ENCODE results near the gene PCDHGC5. TPM values are rescaled to one million over a fixed set of nuclear protein-coding genes. Genes with fewer than 3 reads are reported as not detected.

PCDHGC5 gene
- total and polyA plus RNA-seq, 2 donors (not counting 3 experiments of a cell fraction or from before 2014, with no cell fraction given) = 0.21 to 1.2 TPM

DNA sequence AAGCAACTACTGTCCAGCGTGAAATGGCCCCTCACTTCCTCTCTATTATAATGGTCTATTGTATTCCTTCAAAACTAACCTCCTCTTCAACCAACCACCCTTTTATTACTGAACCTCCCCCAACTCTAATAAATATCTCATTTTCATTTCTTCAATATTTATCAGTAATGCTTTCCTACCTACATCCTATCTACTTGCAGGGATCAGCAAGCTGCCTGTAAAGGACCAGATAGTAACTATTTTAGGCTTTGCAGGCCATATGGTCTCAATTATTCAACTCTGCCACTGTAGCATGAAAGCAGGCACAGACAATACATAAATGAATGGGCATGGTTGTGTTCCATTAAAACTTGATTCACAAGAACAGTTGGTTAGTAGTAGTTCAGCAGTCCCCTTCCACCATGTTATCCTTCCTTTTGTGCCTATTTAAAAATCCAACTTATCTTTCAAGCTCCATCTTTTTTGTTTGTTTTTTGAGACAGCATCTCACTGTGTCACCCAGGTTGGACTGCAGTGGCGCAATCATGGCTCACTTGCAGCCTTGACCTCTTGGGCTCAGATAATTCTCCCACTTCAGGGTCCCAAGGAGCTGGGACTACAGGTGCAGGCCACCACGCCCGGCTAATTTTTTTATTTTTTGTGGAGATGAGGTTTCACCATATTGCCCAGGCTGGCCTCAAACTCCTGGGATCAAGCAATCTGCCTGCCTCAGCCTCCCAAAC lies 45.8 kb downstream of the PCDHGC5 start:
- no TSS peak for BruUV-seq (replicated peaks)
- TF ChIP-seq POLR2A (IDR thresholded peaks at IDR 0.05; ENCODE audit: low read depth, low read length) (no peak), POLR2AphosphoS5 (IDR thresholded peaks at IDR 0.05; ENCODE audit: insufficient read depth, low read depth, low read length) (no peak), MYC (IDR thresholded peaks at IDR 0.05; ENCODE audit: low read depth, low read length) (no peak), JUN (IDR thresholded peaks at IDR 0.05; ENCODE audit: borderline replicate concordance, insufficient read depth, insufficient read length, low read depth) (no peak), FOS (IDR thresholded peaks at IDR 0.05; ENCODE audit: borderline replicate concordance, insufficient read depth, low read length) (no peak), EZH2 (IDR thresholded peaks at IDR 0.05; ENCODE audit: borderline replicate concordance, low read depth, low read length, severe bottlenecking) (no peak)
- TF ChIP-seq, protein P1, sequence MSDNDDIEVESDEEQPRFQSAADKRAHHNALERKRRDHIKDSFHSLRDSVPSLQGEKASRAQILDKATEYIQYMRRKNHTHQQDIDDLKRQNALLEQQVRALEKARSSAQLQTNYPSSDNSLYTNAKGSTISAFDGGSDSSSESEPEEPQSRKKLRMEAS (IDR thresholded peaks at IDR 0.05; ENCODE audit: insufficient read depth, insufficient read length) = no peak
- H3K27me3 ChIP-seq (ENCODE audit: control insufficient read depth in 2 of 2, insufficient read depth in 2 of 2, low read length in 2 of 2) = no peaks in the 10 kb centered on the region
- FAIRE-seq = peak; percentile 24
- H3K4me1 ChIP-seq (ENCODE audit: control insufficient read depth, extremely low read depth, insufficient read depth, low read length) = peaks cover 5% of the 10 kb centered on the region
- no peaks in the 10 kb centered on the region for H3K36me3 ChIP-seq (ENCODE audit: control insufficient read depth in 2 of 2, extremely low read depth in 1 of 2, insufficient read depth in 2 of 2, low read length in 2 of 2)
- H3K4me2 ChIP-seq (ENCODE audit: insufficient read depth, low read length) = no peak overlapping the region
- no peak overlapping the region for H2AFZ ChIP-seq (ENCODE audit: low read depth, low read length)
- dilution Hi-C loops (cut with MboI; ENCODE audit: extremely low pct_ligation_motif_present, low sequenced_read_pairs) (no loop called here), intact Hi-C loops (cut with micrococcal nuclease) (no loop called here)
- no peaks in the 10 kb centered on the region for H3K9me3 ChIP-seq (replicated peaks; ENCODE audit: control insufficient read depth, insufficient read depth, low read length)
- no peak overlapping the region for H3K9ac ChIP-seq (replicated peaks; ENCODE audit: extremely low read depth, insufficient read depth, low read length)
- H3K79me2 ChIP-seq (ENCODE audit: control insufficient read depth, insufficient read depth, low read length) = no peaks in the 10 kb centered on the region
- POLR2A ChIA-PET = no interaction called here
- CTCF ChIA-PET = interaction anchor here (0.8 to 3.4 kb wide), 6 partner anchors 10 to 122 kb away, joined by 3 to 17 read pairs (median 7); partner anchors contain the start of genes PCDHGA10, PCDHGA11 and PCDHGA12
- no peak overlapping the region for H3K4me3 ChIP-seq (replicated peaks in 1 of 3; ENCODE audit: insufficient read depth in 1 of 3, low read depth in 1 of 3, low read length in 3 of 3)
- H3K9me1 ChIP-seq (replicated peaks; ENCODE audit: control insufficient read depth, extremely low read depth, insufficient read depth, low read length) = no peaks in the 10 kb centered on the region
- H3K27ac ChIP-seq (ENCODE audit: insufficient read depth, low read depth, low read length) = no peak overlapping the region
- DNase-seq (ENCODE audit: low read depth, low spot score) = no peak
- no peaks in the 10 kb centered on the region for H4K20me1 ChIP-seq (replicated peaks; ENCODE audit: control insufficient read depth, extremely low read depth, insufficient read depth, low read length)

Other genes with a start within 250 kb of the PCDHGC5 start
- 0.55 and 0.69 TPM in 2 replicates for gene PCDHB15, start 243.7 kb upstream of the PCDHGC5 start, total RNA-seq
- gene PCDHB15, start 243.7 kb upstream of the PCDHGC5 start, polyA plus RNA-seq = 0.51 and 0.55 TPM in 2 replicates
- 0.39 and 0.46 TPM in 2 replicates for gene SLC25A2, start 185.0 kb upstream of the PCDHGC5 start, total RNA-seq
- gene SLC25A2, start 185.0 kb upstream of the PCDHGC5 start, polyA plus RNA-seq = not detected in 2 replicates
- gene TAF7, start 168.3 kb upstream of the PCDHGC5 start, total RNA-seq = 55.0 and 62.0 TPM in 2 replicates
- 14.2 and 21.8 TPM in 2 replicates for gene TAF7, start 168.3 kb upstream of the PCDHGC5 start, polyA plus RNA-seq
- gene PCDHGA1, start 158.6 kb upstream of the PCDHGC5 start, total RNA-seq = 0.22 and 0.30 TPM in 2 replicates
- 0.44 and 0.45 TPM in 2 replicates for gene PCDHGA1, start 158.6 kb upstream of the PCDHGC5 start, polyA plus RNA-seq
- 0.58 and 1.2 TPM in 2 replicates for gene PCDHGA2, start 150.3 kb upstream of the PCDHGC5 start, total RNA-seq
- gene PCDHGA2, start 150.3 kb upstream of the PCDHGC5 start, polyA plus RNA-seq = 1.9 and 2.0 TPM in 2 replicates
- gene PCDHGA3, start 145.3 kb upstream of the PCDHGC5 start, total RNA-seq = 1.1 and 1.2 TPM in 2 replicates
- 0.88 and 1.2 TPM in 2 replicates for gene PCDHGA3, start 145.3 kb upstream of the PCDHGC5 start, polyA plus RNA-seq
- gene PCDHGB1, start 139.0 kb upstream of the PCDHGC5 start, total RNA-seq = 0.58 and 0.62 TPM in 2 replicates
- 0.39 and 0.48 TPM in 2 replicates for gene PCDHGB1, start 139.0 kb upstream of the PCDHGC5 start, polyA plus RNA-seq
- gene PCDHGA4, start 134.1 kb upstream of the PCDHGC5 start, total RNA-seq = 3.0 TPM in 2 replicates
- gene PCDHGA4, start 134.1 kb upstream of the PCDHGC5 start, polyA plus RNA-seq = 2.4 and 2.6 TPM in 2 replicates
- 1.9 and 2.9 TPM in 2 replicates for gene PCDHGB2, start 129.1 kb upstream of the PCDHGC5 start, total RNA-seq
- 1.1 TPM in 2 replicates for gene PCDHGB2, start 129.1 kb upstream of the PCDHGC5 start, polyA plus RNA-seq
- gene PCDHGA5, start 124.9 kb upstream of the PCDHGC5 start, total RNA-seq = 0.78 and 0.93 TPM in 2 replicates
- 0.36 and 0.51 TPM in 2 replicates for gene PCDHGA5, start 124.9 kb upstream of the PCDHGC5 start, polyA plus RNA-seq
- 1.7 and 2.0 TPM in 2 replicates for gene PCDHGB3, start 118.8 kb upstream of the PCDHGC5 start, total RNA-seq
- 1.4 and 1.8 TPM in 2 replicates for gene PCDHGB3, start 118.8 kb upstream of the PCDHGC5 start, polyA plus RNA-seq
- 2.7 and 2.9 TPM in 2 replicates for gene PCDHGA6, start 115.2 kb upstream of the PCDHGC5 start, total RNA-seq
- gene PCDHGA6, start 115.2 kb upstream of the PCDHGC5 start, polyA plus RNA-seq = 2.6 and 2.7 TPM in 2 replicates
- gene PCDHGA7, start 106.3 kb upstream of the PCDHGC5 start, total RNA-seq = 1.5 and 1.8 TPM in 2 replicates
- gene PCDHGA7, start 106.3 kb upstream of the PCDHGC5 start, polyA plus RNA-seq = 0.68 and 0.84 TPM in 2 replicates
- 4.4 and 6.5 TPM in 2 replicates for gene PCDHGB4, start 101.4 kb upstream of the PCDHGC5 start, total RNA-seq
- 6.9 and 8.1 TPM in 2 replicates for gene PCDHGB4, start 101.4 kb upstream of the PCDHGC5 start, polyA plus RNA-seq
- 0.53 and 0.95 TPM in 2 replicates for gene PCDHGA8, start 96.4 kb upstream of the PCDHGC5 start, total RNA-seq
- gene PCDHGA8, start 96.4 kb upstream of the PCDHGC5 start, polyA plus RNA-seq = 0.43 and 0.44 TPM in 2 replicates
- 11.4 and 14.4 TPM in 2 replicates for gene PCDHGB5, start 91.1 kb upstream of the PCDHGC5 start, total RNA-seq
- gene PCDHGB5, start 91.1 kb upstream of the PCDHGC5 start, polyA plus RNA-seq = 7.9 and 10.1 TPM in 2 replicates
- 3.5 and 3.9 TPM in 2 replicates for gene PCDHGA9, start 86.3 kb upstream of the PCDHGC5 start, total RNA-seq
- 1.1 and 1.2 TPM in 2 replicates for gene PCDHGA9, start 86.3 kb upstream of the PCDHGC5 start, polyA plus RNA-seq
- 4.8 and 4.9 TPM in 2 replicates for gene PCDHGB6, start 81.1 kb upstream of the PCDHGC5 start, total RNA-seq
- gene PCDHGB6, start 81.1 kb upstream of the PCDHGC5 start, polyA plus RNA-seq = 2.2 and 2.3 TPM in 2 replicates
- 4.4 and 5.8 TPM in 2 replicates for gene PCDHGA10, start 76.1 kb upstream of the PCDHGC5 start, total RNA-seq
- 3.6 and 3.7 TPM in 2 replicates for gene PCDHGA10, start 76.1 kb upstream of the PCDHGC5 start, polyA plus RNA-seq
- 12.6 and 13.0 TPM in 2 replicates for gene PCDHGB7, start 71.4 kb upstream of the PCDHGC5 start, total RNA-seq
- 6.5 and 6.9 TPM in 2 replicates for gene PCDHGB7, start 71.4 kb upstream of the PCDHGC5 start, polyA plus RNA-seq
- 10.3 and 11.5 TPM in 2 replicates for gene PCDHGA11, start 68.0 kb upstream of the PCDHGC5 start, total RNA-seq
- gene PCDHGA11, start 68.0 kb upstream of the PCDHGC5 start, polyA plus RNA-seq = 8.0 and 8.1 TPM in 2 replicates
- 7.6 and 9.9 TPM in 2 replicates for gene PCDHGA12, start 58.6 kb upstream of the PCDHGC5 start, total RNA-seq
- gene PCDHGA12, start 58.6 kb upstream of the PCDHGC5 start, polyA plus RNA-seq = 3.2 and 4.2 TPM in 2 replicates
- gene PCDHGC3, start 13.1 kb upstream of the PCDHGC5 start, total RNA-seq = 25.4 and 36.1 TPM in 2 replicates
- 9.2 and 14.9 TPM in 2 replicates for gene PCDHGC3, start 13.1 kb upstream of the PCDHGC5 start, polyA plus RNA-seq
- 0.90 and 2.1 TPM in 2 replicates for gene PCDHGC4, start 4.1 kb upstream of the PCDHGC5 start, total RNA-seq
- gene PCDHGC4, start 4.1 kb upstream of the PCDHGC5 start, polyA plus RNA-seq = 0.25 and 0.32 TPM in 2 replicates
- 103 and 105 TPM in 2 replicates for gene DIAPH1, start 129.9 kb downstream of the PCDHGC5 start, total RNA-seq
- gene DIAPH1, start 129.9 kb downstream of the PCDHGC5 start, polyA plus RNA-seq = 59.2 and 68.6 TPM in 2 replicates
- gene HDAC3, start 147.8 kb downstream of the PCDHGC5 start, total RNA-seq = 58.5 and 60.2 TPM in 2 replicates
- 74.7 and 75.5 TPM in 2 replicates for gene HDAC3, start 147.8 kb downstream of the PCDHGC5 start, polyA plus RNA-seq
- gene RELL2, start 147.9 kb downstream of the PCDHGC5 start, total RNA-seq = 3.1 and 3.6 TPM in 2 replicates
- 3.4 and 4.8 TPM in 2 replicates for gene RELL2, start 147.9 kb downstream of the PCDHGC5 start, polyA plus RNA-seq
- gene FCHSD1, start 162.3 kb downstream of the PCDHGC5 start, total RNA-seq = 37.0 and 37.1 TPM in 2 replicates
- 34.8 and 35.1 TPM in 2 replicates for gene FCHSD1, start 162.3 kb downstream of the PCDHGC5 start, polyA plus RNA-seq
- 136 and 142 TPM in 2 replicates for gene ARAP3, start 193.1 kb downstream of the PCDHGC5 start, total RNA-seq
- 60.6 and 62.1 TPM in 2 replicates for gene ARAP3, start 193.1 kb downstream of the PCDHGC5 start, polyA plus RNA-seq